Natural killer cell (primary cell): ENCODE data around the gene DDX31. TPM values are rescaled to one million over a fixed set of nuclear protein-coding genes. Genes with fewer than 3 reads are reported as not detected.

Experiments used
- ATAC-seq, 3 donors: fragments of 150-1000 bp in 2 of 3; fragments of 200-7000 bp in 1 of 3; cut with Tn5 transposase; 1 replicate in 1 of 3; 2 replicates in 2 of 3; pipeline ENCODE4 v1.10.0; 2021; ENCODE audit warnings: mild to moderate bottlenecking in 2 of 3, moderate library complexity in 2 of 3
- DNase-seq, 2 donors: peaks; one replicate each; pipeline versions ENCODE4 v3.0.0 to v3.0.0-alpha.2; 2013 to 2021; ENCODE audit warnings: mixed read lengths in 1 of 2
- H3K27ac ChIP-seq: one replicate; pipeline ENCODE4 v1.5.1; 2013; ENCODE audit warnings: mild to moderate bottlenecking, low read length
- H3K27me3 ChIP-seq: one replicate; pipeline ENCODE4 v1.6.1; 2013; ENCODE audit warnings: low read length; ENCODE audit not compliant: control insufficient read depth, insufficient read depth
- H3K36me3 ChIP-seq: one replicate; pipeline ENCODE4 v1.6.1; 2013; ENCODE audit warnings: low read length; ENCODE audit not compliant: control insufficient read depth, insufficient read depth
- H3K4me1 ChIP-seq: one replicate; pipeline ENCODE4 v1.6.1; 2013; ENCODE audit warnings: low read length; ENCODE audit not compliant: control insufficient read depth, insufficient read depth
- H3K4me3 ChIP-seq: one replicate; pipeline ENCODE4 v1.5.1; 2013; ENCODE audit warnings: low read length
- H3K9me3 ChIP-seq: one replicate; pipeline ENCODE4 v1.6.1; 2013; ENCODE audit warnings: low read length; ENCODE audit not compliant: control insufficient read depth, insufficient read depth
- H3K27ac Mint-ChIP-seq, 2 donors: one replicate each; pipeline ENCODE4 v1.8.0; 2022; ENCODE audit warnings: mild to moderate bottlenecking in 2 of 2, mixed read lengths in 2 of 2, moderate library complexity in 1 of 2
- H3K27me3 Mint-ChIP-seq, 2 donors: one replicate each; pipeline ENCODE4 v1.8.0; 2022; ENCODE audit warnings: low read depth in 2 of 2, mixed read lengths in 2 of 2
- H3K36me3 Mint-ChIP-seq: one replicate; pipeline ENCODE4 v1.8.0; 2022; ENCODE audit warnings: mixed read lengths
- H3K4me1 Mint-ChIP-seq, 2 donors: one replicate each; pipeline ENCODE4 v1.8.0; 2022; ENCODE audit warnings: mixed read lengths in 2 of 2
- H3K4me3 Mint-ChIP-seq: one replicate; pipeline ENCODE4 v1.8.0; 2022; ENCODE audit warnings: mild to moderate bottlenecking, moderate library complexity, mixed read lengths
- H3K9me3 Mint-ChIP-seq, 2 donors: one replicate each; pipeline ENCODE4 v1.8.0; 2022; ENCODE audit warnings: mixed read lengths in 2 of 2
- CTCF ChIP-seq: fragments of 200-600 bp; IDR thresholded peaks from one replicate; pipeline ENCODE4 v1.8.0; 2022; ENCODE audit warnings: antibody characterized with exemption
- WGBS: methylation state at CpG from one replicate; pipeline ENCODE4 v1.1.7; 2013; ENCODE audit warnings: missing lambda C conversion rate; ENCODE audit not compliant: insufficient coverage; 5-methylcytosine and 5-hydroxymethylcytosine counted together
- intact Hi-C: fragments of 100-400 bp; cut with micrococcal nuclease; formaldehyde crosslinking; loops from one replicate; pipeline ENCODE4 v1.14.2; 2022
- total RNA-seq, 4 donors: library from RNA; stranded (reverse); fragments of 120-200 nt in 1 of 4; gene quantifications; one replicate each; pipeline versions ENCODE4 v1.2.3 to v1.2.4, GENCODE V29; 2013 to 2022

The DDX31 gene
- total RNA-seq, 3 donors from 2014 or later (not counting 1 experiment from before 2014, with no cell fraction given), result 6.5 to 12.2 (median 11.5) TPM

- no peak for DNase-seq
- H3K27me3 Mint-ChIP-seq, result peaks cover 25 to 60% of the 10 kb centered on the region in 2 donors
- no peaks in the 10 kb centered on the region for H3K9me3 Mint-ChIP-seq
These were observed 112.6 kb downstream of the DDX31 start for GRCh38 chr9:132557159-132557558.

GRCh38 chr9:132556714-132557113 lies 113.1 kb downstream of the DDX31 start:
- H3K27me3 Mint-ChIP-seq, result peaks cover 25 to 55% of the 10 kb centered on the region in 2 donors
- H3K9me3 ChIP-seq, result no peaks in the 10 kb centered on the region
- H3K27me3 ChIP-seq, result peaks cover 4% of the 10 kb centered on the region
- no peaks in the 10 kb centered on the region for H3K36me3 Mint-ChIP-seq
- no peak overlapping the region for H3K4me3 Mint-ChIP-seq
- no peak overlapping the region for H3K4me3 ChIP-seq
- no peaks in the 10 kb centered on the region for H3K4me1 Mint-ChIP-seq
- no peaks in the 10 kb centered on the region for H3K4me1 ChIP-seq
- TF ChIP-seq CTCF, result no peak
- H3K36me3 ChIP-seq, result no peaks in the 10 kb centered on the region
- no peaks in the 10 kb centered on the region for H3K9me3 Mint-ChIP-seq
- ATAC-seq, result no peak
- DNase-seq, result no peak
- H3K27ac Mint-ChIP-seq, result no peak overlapping the region
- 81% methylated on average over 26 of the region's 26 CpGs for WGBS
- no peak overlapping the region for H3K27ac ChIP-seq
- intact Hi-C loops, result no loop called here

More at GRCh38 chr9:132557159-132557558, 112.6 kb downstream of the DDX31 start:
- Histone ChIP-seq H3K9me3 (no peaks in the 10 kb centered on the region), H3K27ac (no peak overlapping the region), H3K4me1 (no peaks in the 10 kb centered on the region), H3K4me3 (no peak overlapping the region), H3K36me3 (no peaks in the 10 kb centered on the region), H3K27me3 (peaks cover 4% of the 10 kb centered on the region)
- ATAC-seq, result no peak
- 91% methylated on average over 15 of the region's 15 CpGs for WGBS
- Mint-ChIP-seq H3K4me3 (no peak overlapping the region), H3K4me1 (no peaks in the 10 kb centered on the region), H3K36me3 (no peaks in the 10 kb centered on the region), H3K27ac (no peak overlapping the region)
- TF ChIP-seq CTCF, result no peak
- intact Hi-C loops, result no loop called here

GRCh38 chr9:132556235-132556634 lies 113.5 kb downstream of the DDX31 start:
- Mint-ChIP-seq H3K27me3 (peaks cover 25 to 51% of the 10 kb centered on the region in 2 donors), H3K27ac (no peak overlapping the region), H3K4me1 (no peaks in the 10 kb centered on the region), H3K36me3 (no peaks in the 10 kb centered on the region), H3K9me3 (no peaks in the 10 kb centered on the region), H3K4me3 (no peak overlapping the region)
- Histone ChIP-seq H3K27me3 (peaks cover 2% of the 10 kb centered on the region), H3K36me3 (no peaks in the 10 kb centered on the region), H3K4me3 (no peak overlapping the region), H3K4me1 (no peaks in the 10 kb centered on the region), H3K9me3 (no peaks in the 10 kb centered on the region), H3K27ac (no peak overlapping the region)
- ATAC-seq (no peak), DNase-seq (no peak)
- intact Hi-C loops, result no loop called here
- TF ChIP-seq CTCF, result no peak
- 72% methylated on average over 4 of the region's 6 CpGs for WGBS

- Histone ChIP-seq H3K36me3 (no peaks in the 10 kb centered on the region), H3K27me3 (peaks cover 2% of the 10 kb centered on the region), H3K4me1 (no peaks in the 10 kb centered on the region), H3K4me3 (no peak overlapping the region), H3K27ac (no peak overlapping the region), H3K9me3 (no peaks in the 10 kb centered on the region)
- 72% methylated on average over 4 of the region's 8 CpGs for WGBS
- intact Hi-C loops, result no loop called here
- Mint-ChIP-seq H3K4me1 (no peaks in the 10 kb centered on the region), H3K9me3 (no peaks in the 10 kb centered on the region), H3K27ac (no peak overlapping the region), H3K27me3 (peaks cover 25 to 49% of the 10 kb centered on the region in 2 donors), H3K4me3 (no peak overlapping the region), H3K36me3 (no peaks in the 10 kb centered on the region)
- no peak for TF ChIP-seq CTCF
- ATAC-seq, result no peak
- DNase-seq, result no peak
These were observed 114.3 kb downstream of the DDX31 start for GRCh38 chr9:132555528-132555927.
